ENCODE results near the gene SLC27A1.
"Not testable (repeated sequence)": the region's sequence is repeated elsewhere in the genome, so short reads cannot be mapped to it uniquely, and the experiment has no call there.

The SLC27A1 gene

GRCh38 chr19:17457616-17458015 is 12.7 kb upstream of the SLC27A1 start:
- DNase-seq, result no peak

GRCh38 chr19:17458970-17459369 is 11.4 kb upstream of the SLC27A1 start:
- DNase-seq, result no peak

GRCh38 chr19:17460372-17461230 is 9.7 kb upstream of the SLC27A1 start, which contains the start of gene NXNL1:
TSS of gene NXNL1 (minus strand) at chr19:17460926. CDS start at chr19:17460869, 57 bp downstream.
- no peak for DNase-seq

GRCh38 chr19:17466487-17466850 is 3.9 kb upstream of the SLC27A1 start:
- DNase-seq, result no peak

- DNase-seq, result no peak
Measured at GRCh38 chr19:17467471-17468301, 2.6 kb upstream of the SLC27A1 start.

- DNase-seq, result no peak
Measured at GRCh38 chr19:17468302-17469091, 1.8 kb upstream of the SLC27A1 start.

- DNase-seq, result no peak
Measured at GRCh38 chr19:17469092-17469480, 1.2 kb upstream of the SLC27A1 start.

GRCh38 chr19:17469481-17470067 is 750 bp upstream of the SLC27A1 start:
- peak; percentile 79 to 95 (median 87) for DNase-seq

GRCh38 chr19:17471410-17472125 is 1.2 kb downstream of the SLC27A1 start:
- DNase-seq, result no peak

- peak; percentile 83 to 89 (median 88) for DNase-seq
Measured at GRCh38 chr19:17473041-17473440, 2.7 kb downstream of the SLC27A1 start.

GRCh38 chr19:17475011-17475540 is 4.8 kb downstream of the SLC27A1 start:
- not testable (repeated sequence) for DNase-seq

- DNase-seq, result peak; percentile 69 to 74 (median 69)
Measured at GRCh38 chr19:17475541-17476115, 5.3 kb downstream of the SLC27A1 start.

- peak; percentile 40 to 50 (median 45) for DNase-seq
Measured at GRCh38 chr19:17479325-17479791, 9.0 kb downstream of the SLC27A1 start.

GRCh38 chr19:17481986-17482385 is 11.7 kb downstream of the SLC27A1 start:
- DNase-seq, result no peak

GRCh38 chr19:17482877-17483604 is 12.7 kb downstream of the SLC27A1 start:
- peak; percentile 29 to 33 (median 31) for DNase-seq

- no peak for DNase-seq
Measured at GRCh38 chr19:17483605-17484002, 13.3 kb downstream of the SLC27A1 start.

- no peak for DNase-seq
Measured at GRCh38 chr19:17484520-17485185, 14.3 kb downstream of the SLC27A1 start.

- no peak for DNase-seq
Measured at GRCh38 chr19:17486545-17487240, 16.4 kb downstream of the SLC27A1 start.
